NCI-H82 (cell line): ENCODE measurements around the gene BMX.

Source experiments
- DNase-seq: peaks from one replicate; lab custom pipeline; 2025; lab: John Stamatoyannopoulos, UW

The BMX gene

DNA sequence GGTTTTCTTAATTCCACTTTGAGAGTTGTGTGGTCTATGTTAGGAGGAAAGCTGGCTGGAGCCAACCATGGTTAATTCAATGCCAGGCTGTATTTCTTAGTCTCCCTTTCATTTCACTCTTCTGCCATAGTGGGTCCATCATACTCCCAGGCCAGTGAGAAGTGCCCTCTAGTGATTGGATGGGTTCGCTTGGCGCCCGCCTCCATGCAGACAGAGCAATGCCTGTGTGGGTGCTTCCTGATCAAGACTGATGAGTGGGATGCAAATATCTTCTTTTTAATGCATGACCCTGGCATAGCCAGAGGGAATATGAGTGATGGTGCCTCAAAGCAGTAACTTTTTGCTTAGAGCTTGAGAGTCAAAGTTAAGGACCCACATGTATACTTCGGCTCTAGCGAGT, 6.4 kb downstream of the BMX start:
- no peak for DNase-seq

DNA sequence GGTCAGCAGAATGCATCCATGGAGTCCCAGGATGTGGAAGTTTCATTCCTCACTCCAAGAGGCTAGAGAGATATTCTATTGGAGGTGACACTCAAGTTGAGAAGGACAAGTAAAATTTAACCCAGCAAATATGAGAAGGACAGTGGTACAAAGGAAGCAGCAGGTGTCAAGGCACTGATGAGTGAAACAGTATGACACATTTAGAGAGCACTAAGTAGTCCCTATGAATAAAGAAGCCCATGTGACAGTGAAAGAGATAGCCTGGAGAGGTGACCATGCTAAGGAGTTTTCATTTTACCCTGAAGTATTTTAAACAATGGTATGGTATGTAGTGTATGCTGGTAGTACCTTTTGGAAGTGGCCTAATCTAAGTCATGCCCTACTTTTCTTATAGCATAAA, 9.2 kb downstream of the BMX start:
- DNase-seq, result no peak

GRCh38 chrX:15511563-15511962, 11.0 kb downstream of the BMX start:
- DNase-seq, result peak; percentile 14

DNA sequence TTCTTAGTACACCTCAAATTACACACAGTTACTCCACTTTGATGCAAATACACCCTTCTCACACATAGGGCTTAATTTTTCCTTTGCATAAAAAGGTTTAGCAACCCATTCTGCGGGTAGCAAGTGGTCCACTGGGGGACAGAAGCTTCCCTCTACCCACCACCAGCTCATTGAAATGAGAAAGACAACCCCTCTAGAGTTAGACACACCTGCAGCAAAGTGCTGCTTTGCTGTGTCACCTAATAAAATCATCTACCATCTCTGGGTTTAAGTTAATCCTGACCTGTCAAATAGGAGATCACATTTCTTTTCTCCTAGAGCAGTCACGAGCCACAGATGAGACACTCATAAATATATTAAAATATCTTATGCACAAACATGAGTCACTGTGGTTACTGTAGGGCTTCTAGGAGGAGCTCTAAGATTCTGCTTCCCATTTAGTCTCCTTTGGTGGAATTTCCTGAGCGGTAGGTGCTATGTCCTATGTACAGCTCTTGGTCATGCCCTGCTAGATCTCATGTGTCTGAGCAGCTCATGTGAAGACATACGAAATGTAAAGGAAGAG, 11.9 kb downstream of the BMX start:
- no peak for DNase-seq

DNA sequence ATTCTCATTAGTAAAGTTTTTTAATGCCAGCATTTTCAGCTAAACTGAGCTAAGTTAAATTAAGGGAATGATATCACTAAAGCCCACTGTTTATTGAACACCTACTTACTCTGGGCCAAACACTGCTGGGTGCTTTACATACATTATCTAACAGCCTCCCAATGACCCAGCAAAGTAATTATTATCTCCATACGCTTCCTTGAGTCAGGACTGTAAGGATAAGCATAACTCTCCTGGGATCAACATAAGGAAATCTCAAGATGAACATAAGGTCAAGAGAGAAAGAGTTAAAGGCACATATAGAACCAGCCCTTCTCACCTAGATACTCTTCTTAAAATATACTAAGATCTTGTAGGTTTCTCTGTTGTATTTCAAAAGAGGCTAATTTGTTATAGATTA, 13.7 kb downstream of the BMX start:
- DNase-seq, result no peak

DNA sequence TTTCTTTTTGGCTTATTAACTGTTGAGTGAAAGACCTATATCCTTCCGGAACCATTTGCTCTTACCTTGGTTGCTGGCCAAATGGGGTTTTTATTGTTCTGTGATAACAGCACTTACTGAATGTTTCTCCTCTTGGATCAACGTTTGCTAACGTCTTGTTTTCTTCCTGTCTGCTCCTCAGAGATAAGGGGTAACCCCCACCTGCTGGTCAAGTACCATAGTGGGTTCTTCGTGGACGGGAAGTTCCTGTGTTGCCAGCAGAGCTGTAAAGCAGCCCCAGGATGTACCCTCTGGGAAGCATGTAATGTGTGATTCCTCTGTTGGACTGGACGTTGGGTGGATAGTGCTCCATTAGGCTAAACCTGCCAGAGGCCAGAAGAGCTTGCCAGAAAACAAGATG, 15.3 kb downstream of the BMX start:
- no peak for DNase-seq

- DNase-seq, result no peak
These were observed 21.9 kb downstream of the BMX start for GRCh38 chrX:15522464-15522863.

- no peak for DNase-seq
These were observed 22.5 kb downstream of the BMX start for GRCh38 chrX:15523088-15523487.

DNA sequence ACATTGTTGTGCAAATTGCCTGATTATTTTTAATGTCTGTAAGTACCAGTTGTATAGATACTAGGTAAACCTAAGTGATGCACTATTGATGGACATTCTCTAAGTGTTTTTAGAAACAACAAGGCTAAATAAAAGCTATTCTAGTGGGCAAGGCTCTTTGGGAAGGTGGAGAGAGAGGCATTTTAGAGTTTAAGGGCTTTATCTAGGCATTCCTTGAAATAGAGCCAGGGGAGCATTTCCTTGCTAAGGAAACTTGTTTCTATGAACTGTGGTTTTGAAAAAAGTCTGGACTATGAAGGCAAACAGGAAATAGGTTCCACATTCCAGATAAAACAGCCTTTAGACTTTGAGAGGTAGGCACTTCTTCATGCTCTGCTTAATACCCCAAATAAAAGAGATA, 23.8 kb downstream of the BMX start:
- DNase-seq, result no peak

DNA sequence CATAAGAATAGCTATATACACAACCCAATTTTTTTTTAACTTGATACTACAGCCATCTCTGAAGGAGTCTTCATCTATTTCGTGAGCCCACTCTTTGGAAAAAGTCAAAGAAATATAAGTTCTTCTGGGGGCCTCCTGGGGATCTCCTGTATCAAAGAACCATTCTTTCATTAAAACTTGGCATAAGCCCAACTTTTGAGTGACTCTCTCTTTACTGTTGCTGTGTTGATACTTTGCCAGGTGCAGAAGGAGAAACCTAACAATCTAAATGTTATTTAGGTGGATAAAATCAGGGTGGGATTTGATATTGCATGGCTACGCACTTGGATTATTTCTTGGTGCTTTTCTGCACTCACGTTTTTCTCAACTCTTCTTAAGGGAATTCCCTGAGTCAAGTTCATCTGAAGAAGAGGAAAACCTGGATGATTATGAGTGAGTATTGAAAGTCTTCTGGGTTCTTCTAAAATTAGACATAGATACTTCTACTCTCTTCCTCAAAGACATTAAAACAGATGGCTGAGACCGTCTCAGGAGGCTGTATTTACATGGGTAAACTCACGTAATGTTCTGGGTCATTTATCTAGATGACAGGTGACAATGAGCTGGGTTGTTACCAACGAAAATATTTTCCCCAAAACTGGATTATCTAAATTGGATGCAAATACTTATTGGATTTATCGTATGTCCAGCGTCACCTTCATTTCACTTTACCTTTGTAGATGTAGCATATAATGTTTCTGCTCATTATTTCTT, 25.2 kb downstream of the BMX start:
- DNase-seq, result peak; percentile 73

GRCh38 chrX:15529165-15529564, 28.6 kb downstream of the BMX start:
- no peak for DNase-seq

- DNase-seq, result peak; percentile 2
These were observed 29.7 kb downstream of the BMX start for GRCh38 chrX:15530318-15530717.

GRCh38 chrX:15546745-15547144, 46.1 kb downstream of the BMX start:
- no peak for DNase-seq

GRCh38 chrX:15547356-15547755, 46.7 kb downstream of the BMX start:
- DNase-seq, result no peak

DNA sequence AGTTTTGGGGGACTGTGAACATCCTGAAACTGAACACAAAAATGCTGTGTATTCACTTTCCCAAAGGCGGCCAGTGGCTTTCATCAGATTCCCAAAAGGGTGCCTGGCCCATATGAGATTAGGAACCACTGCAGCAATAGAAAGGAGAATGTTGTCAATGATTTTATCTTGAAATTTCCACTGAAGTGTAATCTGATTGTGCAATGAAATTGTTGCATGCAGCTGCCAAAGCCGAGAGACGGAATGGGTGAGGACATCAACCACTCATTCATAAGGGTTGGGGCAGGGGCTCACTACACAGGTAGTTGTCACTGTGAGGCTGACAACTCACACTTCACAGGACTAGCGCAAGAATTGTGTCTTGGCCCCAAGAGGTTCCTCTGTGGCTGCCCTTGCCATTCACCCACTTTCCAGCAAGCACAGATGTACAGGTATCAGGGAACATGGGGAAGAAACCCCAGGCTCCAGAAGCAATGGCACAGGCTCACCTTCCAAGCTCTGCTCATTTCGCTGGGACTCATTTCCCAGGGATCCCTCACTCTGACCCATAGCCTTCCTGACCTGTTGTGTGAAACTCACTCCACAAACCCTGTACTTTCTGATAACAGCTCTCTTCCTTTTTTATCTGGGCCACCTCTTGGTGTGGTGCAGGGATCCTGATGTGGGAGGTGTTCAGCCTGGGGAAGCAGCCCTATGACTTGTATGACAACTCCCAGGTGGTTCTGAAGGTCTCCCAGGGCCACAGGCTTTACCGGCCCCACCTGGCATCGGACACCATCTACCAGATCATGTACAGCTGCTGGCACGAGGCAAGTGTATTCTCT, 48.8 kb downstream of the BMX start:
- DNase-seq, result no peak

GRCh38 chrX:15559227-15559626, 58.6 kb downstream of the BMX start:
- no peak for DNase-seq

GRCh38 chrX:15560924-15561323, 60.3 kb downstream of the BMX start:
- DNase-seq, result no peak

DNA sequence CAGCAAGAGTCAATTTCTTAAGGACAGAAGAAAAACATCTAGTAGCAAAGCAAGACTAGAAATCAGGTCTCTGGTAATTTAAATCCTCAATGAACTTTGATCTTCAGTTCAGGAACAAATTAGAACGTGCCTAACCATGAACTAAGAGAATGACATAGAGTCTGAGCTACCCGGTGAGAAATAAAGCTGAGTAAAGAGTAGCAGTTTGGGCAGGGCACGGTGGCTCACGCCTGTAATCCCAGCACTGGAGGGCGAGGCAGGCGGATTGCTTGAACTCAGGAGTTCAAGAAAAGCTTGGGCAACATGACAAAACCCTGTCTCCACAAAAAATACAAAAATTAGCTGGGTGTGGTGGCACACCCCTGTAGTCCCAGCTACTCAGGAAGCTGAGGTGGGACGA, 62.4 kb downstream of the BMX start:
- DNase-seq, result no peak

DNA sequence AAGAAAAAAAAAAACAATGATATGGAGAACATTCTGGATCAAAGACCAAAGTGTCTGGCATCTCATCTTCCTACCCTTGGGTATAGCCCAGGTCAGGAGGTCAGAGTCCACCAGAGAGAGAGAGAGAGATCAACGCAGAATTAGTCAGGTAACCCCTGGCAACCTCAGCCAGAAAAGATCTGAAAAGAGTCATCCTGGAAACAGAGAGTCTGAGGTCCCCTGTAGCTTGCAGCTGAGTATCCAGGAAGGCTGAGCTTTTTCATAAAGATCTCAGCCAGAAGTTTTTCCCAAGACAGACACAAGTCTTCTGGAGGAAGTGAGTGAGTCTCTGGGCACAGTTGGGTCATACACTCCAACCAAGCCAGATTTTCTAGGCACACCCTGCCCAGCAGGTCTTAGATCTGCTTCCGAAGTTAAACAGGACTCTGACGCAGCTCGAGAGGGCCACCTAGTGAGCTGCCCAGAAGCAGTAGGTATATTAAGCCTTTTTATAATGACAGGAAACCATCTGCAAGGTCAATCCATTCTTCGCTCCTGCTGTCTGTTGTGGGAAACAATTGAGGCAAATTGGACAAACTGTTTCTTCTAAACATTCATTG, 64.5 kb downstream of the BMX start:
- DNase-seq, result peak; percentile 75

DNA sequence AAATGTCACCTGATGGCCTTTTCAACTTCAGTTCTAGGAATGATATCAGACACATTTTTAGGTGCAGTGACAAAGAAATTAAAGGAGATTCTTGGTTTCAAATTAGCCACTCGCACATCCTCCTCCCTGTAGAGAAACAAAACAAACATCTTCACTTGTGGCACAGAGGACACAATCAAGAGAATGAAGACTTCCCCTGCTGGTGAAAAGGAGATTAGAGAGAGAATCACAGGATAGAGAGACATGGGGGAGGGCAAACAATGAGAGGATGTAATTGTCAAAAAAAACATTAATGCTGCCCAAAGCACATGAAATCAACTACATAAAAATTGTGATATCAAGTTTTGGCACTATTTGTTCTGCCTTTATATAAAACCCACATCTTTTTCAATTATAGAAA, 65.6 kb downstream of the BMX start:
- DNase-seq, result no peak

DNA sequence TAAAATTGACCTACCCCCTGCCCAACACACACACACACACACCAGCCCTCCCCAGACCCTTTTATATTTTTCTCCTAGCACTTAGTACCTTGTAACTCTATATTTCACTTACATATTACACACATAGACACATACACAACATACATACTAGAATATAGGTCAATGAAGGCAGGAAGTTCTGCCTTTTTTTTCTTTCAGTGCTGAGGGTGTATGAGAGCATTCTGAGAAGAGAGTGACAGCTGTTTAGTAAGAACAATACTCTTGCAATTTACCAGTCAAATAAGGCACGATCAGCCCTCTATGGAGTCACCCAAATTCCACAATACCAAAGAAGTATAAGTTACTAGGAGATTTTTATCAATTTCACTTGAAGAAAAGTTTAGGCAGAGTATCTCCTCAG, 66.7 kb downstream of the BMX start:
- no peak for DNase-seq

GRCh38 chrX:15567886-15568616, 67.4 kb downstream of the BMX start:
- DNase-seq, result no peak
